GM12872 (cell line): ENCODE measurements around the gene IL17RB.
A peak's percentile ranks its signal among the peaks of the same experiment; 100 is the strongest.

Source experiments
- CTCF ChIP-seq: IDR thresholded peaks from 3 replicates; pipeline ENCODE4 v1.5.1; 2011; ENCODE audit warnings: low read depth, mild to moderate bottlenecking, low read length, moderate library complexity; ENCODE audit not compliant: insufficient read depth

Gene IL17RB

GRCh38 chr3:53808496-53808895 is 37.9 kb upstream of the IL17RB start:
- no peak for TF ChIP-seq CTCF

GRCh38 chr3:53809267-53809666 is 37.1 kb upstream of the IL17RB start:
- no peak for TF ChIP-seq CTCF

- no peak for TF ChIP-seq CTCF
Measured at GRCh38 chr3:53809764-53810400, 36.5 kb upstream of the IL17RB start.

GRCh38 chr3:53811143-53811927 is 35.0 kb upstream of the IL17RB start:
- no peak for TF ChIP-seq CTCF

- peak; percentile 44; the same call in 2 of the 3 replicates for TF ChIP-seq CTCF
Measured at GRCh38 chr3:53812434-53812833, 33.9 kb upstream of the IL17RB start.

GRCh38 chr3:53813229-53813628 is 33.1 kb upstream of the IL17RB start:
- no peak for TF ChIP-seq CTCF

GRCh38 chr3:53813876-53814275 is 32.5 kb upstream of the IL17RB start:
- TF ChIP-seq CTCF, result no peak
